GM12878 (cell line): Measurements from ENCODE around the gene SF1. TPM values are rescaled to one million over a fixed set of nuclear protein-coding genes. Genes with fewer than 3 reads are reported as not detected.

Source experiments
- ATAC-seq: fragments of 200-7000 bp; cut with Tn5 transposase; 3 replicates; pipeline ENCODE4 v1.9.1; 2020; ENCODE audit warnings: mild to moderate bottlenecking, moderate library complexity
- BruUV-seq: library from RNA; stranded (reverse); fragments of 400-500 nt; replicated peaks from 2 replicates; lab custom pipeline; 2021; lab: Mats Ljungman, UMichigan
- CTCF ChIA-PET: fragments of 300-600 bp; sonication (Branson Sonifier 250); formaldehyde crosslinking; extraction: SDS; loops from one replicate; lab custom pipeline; 2021; ENCODE audit warnings: inconsistent platforms; lab: Yijun Ruan, JAX
- POLR2A ChIA-PET: fragments of 350-600 bp; formaldehyde crosslinking; extraction: SDS; loops from one replicate; lab custom pipeline; 2021; ENCODE audit warnings: inconsistent platforms; lab: Charles Lee
- RAD21 ChIA-PET: fragments of 300-600 bp; sonication (Branson Sonifier 250); formaldehyde crosslinking; loops from one replicate; lab custom pipeline; 2023; ENCODE audit warnings: antibody characterized with exemption; ENCODE audit not compliant: unreplicated experiment; lab: Charles Lee
- SMC1A ChIA-PET: fragments of 300-600 bp; sonication (Branson Sonifier 250); formaldehyde crosslinking; loops from one replicate; lab custom pipeline; 2023; ENCODE audit not compliant: unreplicated experiment, uncharacterized antibody; lab: Charles Lee
- DNase-seq: peaks from one replicate; pipeline ENCODE4 v3.0.0-alpha.2; 2011; ENCODE audit warnings: low read depth, low spot score
- FAIRE-seq: peaks from 3 replicates; lab custom pipeline; 2011; peaks lifted over from hg19 to GRCh38; lab: Jason Lieb, UNC
- H2AFZ ChIP-seq: 2 replicates; pipeline ENCODE4 v1.6.0; 2011; ENCODE audit warnings: low read depth, low read length, control low read depth; ENCODE audit not compliant: control insufficient read depth
- H3K27ac ChIP-seq: 2 replicates; pipeline ENCODE4 v1.5.1; 2011; ENCODE audit warnings: control low read depth; ENCODE audit not compliant: control insufficient read depth, insufficient read depth
- H3K27me3 ChIP-seq, 2 experiments: replicated peaks in 1 of 2; 2 replicates each; pipeline versions ENCODE4 v1.6.0 to v1.6.1; 2011; ENCODE audit warnings: low read length in 1 of 2; ENCODE audit not compliant: control insufficient read depth in 2 of 2, insufficient read depth in 2 of 2
- H3K36me3 ChIP-seq, 2 experiments: 2 replicates each; pipeline ENCODE4 v1.5.1; 2011; ENCODE audit warnings: low read length in 1 of 2; ENCODE audit not compliant: control insufficient read depth in 2 of 2, insufficient read depth in 2 of 2
- H3K4me1 ChIP-seq: 2 replicates; pipeline ENCODE4 v1.6.1; 2011; ENCODE audit warnings: mild to moderate bottlenecking, low read length, moderate library complexity, mixed read lengths; ENCODE audit not compliant: control insufficient read depth, insufficient read depth
- H3K4me2 ChIP-seq: 2 replicates; pipeline ENCODE4 v1.6.0; 2011; ENCODE audit warnings: control low read depth; ENCODE audit not compliant: control insufficient read depth, insufficient read depth
- H3K4me3 ChIP-seq: fragments of 200-600 bp; sonication (generic); 2 replicates; pipeline ENCODE4 v1.5.1; 2016
- H3K79me2 ChIP-seq: 2 replicates; pipeline ENCODE4 v1.6.0; 2011; ENCODE audit warnings: low read length; ENCODE audit not compliant: control insufficient read depth, insufficient read depth
- H3K9ac ChIP-seq: 2 replicates; pipeline ENCODE4 v1.8.0; 2011; ENCODE audit warnings: low read length, control low read depth, mixed read lengths; ENCODE audit not compliant: control insufficient read depth, insufficient read depth
- H3K9me3 ChIP-seq: replicated peaks from 3 replicates; pipeline ENCODE4 v1.5.1; 2011; ENCODE audit warnings: mild to moderate bottlenecking, low read length; ENCODE audit not compliant: control insufficient read depth, insufficient read depth
- H4K20me1 ChIP-seq: 2 replicates; pipeline ENCODE4 v1.6.0; 2011; ENCODE audit not compliant: control insufficient read depth, insufficient read depth
- CREB1 ChIP-seq: IDR thresholded peaks from 2 replicates; pipeline ENCODE4 v1.6.1; 2012; ENCODE audit warnings: low read depth, mild to moderate bottlenecking, inconsistent platforms
- EED ChIP-seq: sonication (generic); IDR thresholded peaks from 2 replicates; pipeline ENCODE4 v1.6.1; 2016; ENCODE audit warnings: antibody characterized with exemption, low read depth
- EGR1 ChIP-seq, 2 experiments: IDR thresholded peaks; 1 replicate in 1 of 2; 2 replicates in 1 of 2; pipeline ENCODE4 v1.6.1; 2011 to 2012; ENCODE audit warnings: low read depth in 2 of 2, low read length in 2 of 2, borderline replicate concordance in 1 of 2, mild to moderate bottlenecking in 1 of 2, moderate library complexity in 1 of 2
- ELK1 ChIP-seq: IDR thresholded peaks from 2 replicates; pipeline ENCODE4 v1.6.1; 2012; ENCODE audit warnings: low read depth, low read length, improper control_type of control experiment
- ETV6 ChIP-seq, 2 experiments: fragments of 450-650 bp in 1 of 2; IDR thresholded peaks in 1 of 2; conservative IDR thresholded peaks in 1 of 2; 2 replicates each; pipeline ENCODE4 v1.6.1; 2014; ENCODE audit warnings: antibody characterized with exemption in 1 of 2, borderline replicate concordance in 1 of 2, low read depth in 1 of 2, mild to moderate bottlenecking in 1 of 2, moderate library complexity in 1 of 2
- IKZF1 ChIP-seq: fragments of 450-650 bp; conservative IDR thresholded peaks from 2 replicates; pipeline ENCODE4 v1.6.1; 2017; ENCODE audit warnings: antibody characterized with exemption, mild to moderate bottlenecking
- IKZF2 ChIP-seq, 2 experiments: fragments of 450-650 bp; IDR thresholded peaks; 2 replicates each; pipeline ENCODE4 v1.6.1; 2017; ENCODE audit warnings: mild to moderate bottlenecking in 2 of 2, moderate library complexity in 2 of 2
- JUND ChIP-seq: IDR thresholded peaks from 2 replicates; pipeline ENCODE4 v1.6.1; 2012; ENCODE audit warnings: low read depth, mild to moderate bottlenecking, low read length, improper control_type of control experiment, moderate library complexity
- NFIC ChIP-seq: IDR thresholded peaks from 2 replicates; pipeline ENCODE4 v1.6.1; 2012; ENCODE audit warnings: low read depth, mild to moderate bottlenecking, inconsistent platforms, low read length, moderate library complexity
- RUNX3 ChIP-seq: IDR thresholded peaks from 2 replicates; pipeline ENCODE4 v1.6.1; 2012; ENCODE audit warnings: low read length, inconsistent platforms
- SMARCA5 ChIP-seq: fragments of 450-650 bp; IDR thresholded peaks from 2 replicates; pipeline ENCODE4 v1.6.1; 2017; ENCODE audit warnings: mild to moderate bottlenecking
- STAT3 ChIP-seq: IDR thresholded peaks from 2 replicates; pipeline ENCODE4 v1.6.1; 2011; ENCODE audit warnings: low read depth, low read length, improper control_type of control experiment
- SUPT20H ChIP-seq: IDR thresholded peaks from 2 replicates; pipeline ENCODE4 v1.6.1; 2011; ENCODE audit warnings: low read depth, mild to moderate bottlenecking, low read length, moderate library complexity, borderline replicate concordance; ENCODE audit not compliant: control insufficient read depth
- WGBS: methylation state at CpG from one replicate; pipeline ENCODE4 v1.1.6; 2016; ENCODE audit warnings: low lambda C conversion rate; ENCODE audit not compliant: insufficient replicate concordance, insufficient coverage; ENCODE audit errors: missing lambda C conversion rate; 5-methylcytosine and 5-hydroxymethylcytosine counted together
- in situ Hi-C: fragments of 300-500 bp; cut with MboI; formaldehyde crosslinking; loops from 9 replicates; pipeline ENCODE4 v1.14.3; 2018; ENCODE audit warnings: mixed read lengths
- intact Hi-C: fragments of 100-400 bp; cut with micrococcal nuclease; formaldehyde crosslinking; loops from one replicate; pipeline ENCODE4 v1.14.2; 2022; ENCODE audit not compliant: unreplicated experiment
- polyA plus RNA-seq, 11 experiments: library from polyadenylated mRNA; depleted of rRNA in 4 of 11; unstranded in 6 of 11; stranded (reverse) in 5 of 11; fragments of >200 nt; fragmentation: Nextera tagmentation in 4 of 11; fragmentation: Illumina TruSeq in 1 of 11; extraction: Ambion mirVana in 4 of 11; extraction: Trizol in 1 of 11; gene quantifications; 1 replicate in 1 of 11; 2 replicates in 10 of 11; pipeline versions ENCODE4 v1.2.1 to v1.2.3, GENCODE V29; 2011 to 2016; ENCODE audit warnings: inconsistent platforms in 2 of 11, missing spikeins in 2 of 11, low read depth in 1 of 11
- total RNA-seq, 4 experiments: library from RNA; depleted of rRNA in 3 of 4; stranded (reverse); fragments of >200 nt in 3 of 4; fragmentation: Illumina TruSeq in 1 of 4; extraction: Trizol in 1 of 4; gene quantifications; 2 replicates each; pipeline versions ENCODE4 v1.2.1 to v1.2.3, GENCODE V29; 2013 to 2021
- TF ChIP-seq, protein P1 (sequence below): fragments of 450-650 bp; IDR thresholded peaks from 2 replicates; pipeline ENCODE4 v1.6.1; 2017; ENCODE audit warnings: mild to moderate bottlenecking, moderate library complexity

SF1 gene
- total and polyA plus RNA-seq, 10 of the 15 experiments (the other 5 are each of a cell fraction or from before 2014, with no cell fraction given) = 13.6 to 337 (median 103) TPM

DNA sequence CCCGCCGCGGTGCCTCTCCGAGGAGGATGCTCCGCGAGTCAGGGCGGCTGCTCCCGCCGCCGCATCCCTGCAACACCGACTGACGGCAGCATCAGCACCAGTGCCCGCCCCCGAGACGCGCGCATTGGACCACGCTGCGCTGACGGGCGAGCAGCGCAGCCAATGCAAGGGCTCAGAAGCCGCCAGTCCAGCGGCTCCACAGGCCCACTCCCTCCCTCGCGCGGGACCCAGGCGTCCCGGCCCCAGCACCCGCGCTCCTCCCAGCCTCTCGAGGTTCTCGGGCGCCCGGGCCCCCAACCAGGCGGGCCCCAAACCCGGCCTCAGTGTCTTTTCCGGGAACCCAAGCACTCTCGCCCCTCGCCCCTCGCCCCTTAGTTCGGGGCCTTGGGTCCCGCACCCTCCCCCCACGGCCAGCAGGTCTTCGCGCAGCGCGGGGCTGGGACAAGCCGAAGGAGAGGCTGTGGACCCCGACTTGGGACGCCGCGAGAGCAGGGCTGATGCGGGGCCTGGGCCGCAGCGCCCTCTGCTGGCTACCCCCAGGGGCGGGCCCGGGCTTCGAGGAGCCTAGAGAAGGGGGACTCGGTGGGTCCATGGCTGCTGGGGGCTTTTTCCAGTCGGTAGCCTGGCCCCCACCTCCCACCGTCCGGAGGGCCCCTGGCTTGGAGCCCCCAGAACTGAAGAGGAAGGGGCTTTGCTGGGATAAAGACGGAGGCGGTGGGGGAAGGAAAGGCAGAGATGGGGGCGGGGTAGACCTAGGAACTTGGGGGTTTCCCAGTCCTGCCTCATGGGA, 55.0 kb downstream of the SF1 start, which contains the start of gene NRXN2:
Gene NRXN2, minus strand, starts transcription at position 81 of the 790 bp plus-strand sequence. CDS start 9,498 bp downstream, outside the sequence.
- Histone ChIP-seq H3K27ac (peak within 1 kb of the TSS; percentile 18), H3K79me2 (no peaks in the 10 kb centered on the region), H3K4me2 (peak within 1 kb of the TSS; percentile 94), H4K20me1 (no peaks in the 10 kb centered on the region), H3K27me3 (peaks cover 3 to 9% of the 10 kb centered on the region in 2 experiments; a peak in 2 of 4 replicates), H3K4me3 (peak within 1 kb of the TSS; percentile 97), H3K4me1 (peaks cover 10% of the 10 kb centered on the region), H3K9me3 (no peaks in the 10 kb centered on the region), H3K36me3 (no peaks in the 10 kb centered on the region; a peak in 1 of 4 replicates), H3K9ac (peak within 1 kb of the TSS; percentile 62), H2AFZ (peak within 1 kb of the TSS; percentile 77)
- WGBS = 2% methylated on average over 52 of the region's 66 CpGs
- POLR2A ChIA-PET = interaction anchor here (0.6 kb wide), 1 partner anchor 458 kb away, joined by 3 read pairs; the partner anchor contains the start of gene CAPN1
- ATAC-seq (peak; percentile 99), FAIRE-seq (peak; percentile 54), DNase-seq (peak; percentile 48)
- CTCF ChIA-PET = interaction anchor here (1.8 to 4.1 kb wide), 2 partner anchors 35 kb away, joined by 9 to 17 read pairs; no protein-coding TSS in a partner anchor
- in situ Hi-C loops = no loop called here
- intact Hi-C loops = loop anchor here (2.0 kb wide), 2 partner anchors 35 to 71 kb away; no protein-coding TSS in a partner anchor
- no TSS peak for BruUV-seq
- SMC1A ChIA-PET = interaction anchor here (0.7 kb wide), 1 partner anchor 11 kb away, joined by 3 read pairs; no protein-coding TSS in a partner anchor
- RAD21 ChIA-PET = interaction anchor here (1.0 kb wide), 1 partner anchor 11 kb away, joined by 4 read pairs; no protein-coding TSS in a partner anchor
- no peak for TF ChIP-seq SUPT20H
- TF ChIP-seq STAT3 = no peak
- TF ChIP-seq EGR1 (IDR thresholded peaks at IDR 0.05; ENCODE audit: borderline replicate concordance in 1 of 2, low read depth in 2 of 2, low read length in 2 of 2) = no peak
- peak; percentile 77; the same call in 1 of the 2 replicates for TF ChIP-seq SMARCA5
- TF ChIP-seq ELK1 = no peak
- TF ChIP-seq IKZF2 (IDR thresholded peaks at IDR 0.05) = peak; percentile 42 to 63; a peak in 2 of 4 replicates
- TF ChIP-seq CREB1 = 0 out of 2 replicates have a peak, but pooled peaks have one; percentile 30
- TF ChIP-seq RUNX3 = peak; percentile 12; the same call in 1 of the 2 replicates
- TF ChIP-seq ETV6 (conservative IDR thresholded peaks at IDR 0.05 in 1 of 2, IDR thresholded peaks at IDR 0.05 in 1 of 2; ENCODE audit: borderline replicate concordance in 1 of 2, low read depth in 1 of 2) = no peak
- no peak for TF ChIP-seq JUND
- TF ChIP-seq, protein P1, sequence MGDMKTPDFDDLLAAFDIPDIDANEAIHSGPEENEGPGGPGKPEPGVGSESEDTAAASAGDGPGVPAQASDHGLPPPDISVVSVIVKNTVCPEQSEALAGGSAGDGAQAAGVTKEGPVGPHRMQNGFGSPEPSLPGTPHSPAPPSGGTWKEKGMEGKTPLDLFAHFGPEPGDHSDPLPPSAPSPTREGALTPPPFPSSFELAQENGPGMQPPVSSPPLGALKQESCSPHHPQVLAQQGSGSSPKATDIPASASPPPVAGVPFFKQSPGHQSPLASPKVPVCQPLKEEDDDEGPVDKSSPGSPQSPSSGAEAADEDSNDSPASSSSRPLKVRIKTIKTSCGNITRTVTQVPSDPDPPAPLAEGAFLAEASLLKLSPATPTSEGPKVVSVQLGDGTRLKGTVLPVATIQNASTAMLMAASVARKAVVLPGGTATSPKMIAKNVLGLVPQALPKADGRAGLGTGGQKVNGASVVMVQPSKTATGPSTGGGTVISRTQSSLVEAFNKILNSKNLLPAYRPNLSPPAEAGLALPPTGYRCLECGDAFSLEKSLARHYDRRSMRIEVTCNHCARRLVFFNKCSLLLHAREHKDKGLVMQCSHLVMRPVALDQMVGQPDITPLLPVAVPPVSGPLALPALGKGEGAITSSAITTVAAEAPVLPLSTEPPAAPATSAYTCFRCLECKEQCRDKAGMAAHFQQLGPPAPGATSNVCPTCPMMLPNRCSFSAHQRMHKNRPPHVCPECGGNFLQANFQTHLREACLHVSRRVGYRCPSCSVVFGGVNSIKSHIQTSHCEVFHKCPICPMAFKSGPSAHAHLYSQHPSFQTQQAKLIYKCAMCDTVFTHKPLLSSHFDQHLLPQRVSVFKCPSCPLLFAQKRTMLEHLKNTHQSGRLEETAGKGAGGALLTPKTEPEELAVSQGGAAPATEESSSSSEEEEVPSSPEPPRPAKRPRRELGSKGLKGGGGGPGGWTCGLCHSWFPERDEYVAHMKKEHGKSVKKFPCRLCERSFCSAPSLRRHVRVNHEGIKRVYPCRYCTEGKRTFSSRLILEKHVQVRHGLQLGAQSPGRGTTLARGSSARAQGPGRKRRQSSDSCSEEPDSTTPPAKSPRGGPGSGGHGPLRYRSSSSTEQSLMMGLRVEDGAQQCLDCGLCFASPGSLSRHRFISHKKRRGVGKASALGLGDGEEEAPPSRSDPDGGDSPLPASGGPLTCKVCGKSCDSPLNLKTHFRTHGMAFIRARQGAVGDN = no peak
- peak; percentile 75 for TF ChIP-seq IKZF1
- TF ChIP-seq NFIC = no peak
- peak; percentile 44; the same call in 1 of the 2 replicates for TF ChIP-seq EED
